Measurements from ENCODE around the gene DHX32. TPM values are rescaled to one million over a fixed set of nuclear protein-coding genes. Genes with fewer than 3 reads are reported as not detected.

DHX32 gene
- total and polyA plus RNA-seq, 2 donors (not counting 1 experiment from before 2014, with no cell fraction given): 5.2 to 12.4 TPM

DNA sequence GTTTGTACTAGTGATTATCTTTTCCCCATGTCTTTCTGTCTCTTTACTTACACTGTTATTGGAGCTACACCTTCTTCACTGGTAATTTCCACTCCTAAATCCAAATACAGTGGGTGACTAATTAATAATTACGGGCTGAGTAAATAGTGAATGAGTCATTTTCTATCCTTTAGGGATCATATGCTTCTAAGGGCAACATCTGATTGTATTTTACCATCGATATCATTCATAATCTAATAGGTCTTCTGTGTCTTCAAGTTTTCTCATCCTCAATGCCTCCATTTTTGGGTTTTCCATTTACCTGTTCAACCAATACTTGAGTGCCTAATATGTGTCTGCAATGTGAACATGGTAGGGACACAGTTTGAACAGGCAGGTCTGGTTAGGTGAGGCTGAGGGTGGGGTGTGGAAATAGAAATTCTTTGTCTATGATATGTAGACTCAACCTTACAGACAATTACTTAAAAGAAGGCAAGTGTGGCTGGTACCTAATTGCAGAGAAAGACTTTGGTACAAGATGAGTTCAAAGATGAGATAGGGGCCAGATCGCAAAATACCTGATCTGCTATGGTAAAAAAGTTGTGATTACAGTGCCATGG lies 5.9 kb upstream of the DHX32 start:
- Histone ChIP-seq H3K4me2 (replicated peaks; ENCODE audit: low read depth, low read length, poor library complexity, severe bottlenecking) (no peak overlapping the region), H3K36me3 (replicated peaks in 1 of 2; ENCODE audit: control extremely low read depth in 1 of 2, control insufficient read depth in 1 of 2, extremely low read depth in 1 of 2, insufficient read depth in 2 of 2, low read length in 1 of 2) (peaks cover 0 to 5% of the 10 kb centered on the region in 2 experiments), H3K9ac (ENCODE audit: low read length) (no peak overlapping the region), H3K27ac (ENCODE audit: low read length in 2 of 2) (no peak overlapping the region), H3K4me1 (ENCODE audit: control insufficient read depth in 2 of 2, insufficient read depth in 2 of 2, low read length in 2 of 2) (no peaks in the 10 kb centered on the region), H3K9me3 (ENCODE audit: control extremely low read depth in 1 of 3, control insufficient read depth in 2 of 3, insufficient read depth in 1 of 3, low read length in 2 of 3) (no peaks in the 10 kb centered on the region), H3K27me3 (replicated peaks in 1 of 4; ENCODE audit: control extremely low read depth in 1 of 4, control insufficient read depth in 3 of 4, insufficient read depth in 4 of 4, low read length in 3 of 4) (no peaks in the 10 kb centered on the region), H3K79me2 (ENCODE audit: control insufficient read depth, insufficient read depth, low read length) (no peaks in the 10 kb centered on the region), H2AFZ (ENCODE audit: insufficient read depth, low read depth, low read length, poor library complexity, severe bottlenecking) (no peak overlapping the region), H4K20me1 (ENCODE audit: control insufficient read depth, insufficient read depth, low read length, poor library complexity, severe bottlenecking) (no peaks in the 10 kb centered on the region), H3K4me3 (ENCODE audit: control extremely low read depth in 1 of 5, extremely low read depth in 1 of 5, insufficient read depth in 1 of 5, low read depth in 2 of 5, low read length in 4 of 5) (no peak overlapping the region)
- Mint-ChIP-seq H3K27me3 (no peaks in the 10 kb centered on the region), H3K4me3 (no peak overlapping the region), H3K4me1 (no peaks in the 10 kb centered on the region), H3K27ac (no peak overlapping the region), H3K9me3 (ENCODE audit: insufficient read depth) (no peaks in the 10 kb centered on the region)
- intact Hi-C loops (cut with micrococcal nuclease): no loop called here
- DNase-seq (no peak), ATAC-seq (ENCODE audit: low read depth) (no peak)
- 80% methylated on average over 1 of the region's 3 CpGs for WGBS (ENCODE audit: insufficient coverage)
- POLR2A ChIA-PET: no interaction called here
- CTCF ChIA-PET: no interaction called here
- TF ChIP-seq, protein P1, sequence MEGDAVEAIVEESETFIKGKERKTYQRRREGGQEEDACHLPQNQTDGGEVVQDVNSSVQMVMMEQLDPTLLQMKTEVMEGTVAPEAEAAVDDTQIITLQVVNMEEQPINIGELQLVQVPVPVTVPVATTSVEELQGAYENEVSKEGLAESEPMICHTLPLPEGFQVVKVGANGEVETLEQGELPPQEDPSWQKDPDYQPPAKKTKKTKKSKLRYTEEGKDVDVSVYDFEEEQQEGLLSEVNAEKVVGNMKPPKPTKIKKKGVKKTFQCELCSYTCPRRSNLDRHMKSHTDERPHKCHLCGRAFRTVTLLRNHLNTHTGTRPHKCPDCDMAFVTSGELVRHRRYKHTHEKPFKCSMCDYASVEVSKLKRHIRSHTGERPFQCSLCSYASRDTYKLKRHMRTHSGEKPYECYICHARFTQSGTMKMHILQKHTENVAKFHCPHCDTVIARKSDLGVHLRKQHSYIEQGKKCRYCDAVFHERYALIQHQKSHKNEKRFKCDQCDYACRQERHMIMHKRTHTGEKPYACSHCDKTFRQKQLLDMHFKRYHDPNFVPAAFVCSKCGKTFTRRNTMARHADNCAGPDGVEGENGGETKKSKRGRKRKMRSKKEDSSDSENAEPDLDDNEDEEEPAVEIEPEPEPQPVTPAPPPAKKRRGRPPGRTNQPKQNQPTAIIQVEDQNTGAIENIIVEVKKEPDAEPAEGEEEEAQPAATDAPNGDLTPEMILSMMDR (IDR thresholded peaks at IDR 0.05): no peak
- TF ChIP-seq EZH2 (IDR thresholded peaks at IDR 0.05; ENCODE audit: borderline replicate concordance, insufficient read depth, low read depth, low read length, poor library complexity, severe bottlenecking): no peak

DNA sequence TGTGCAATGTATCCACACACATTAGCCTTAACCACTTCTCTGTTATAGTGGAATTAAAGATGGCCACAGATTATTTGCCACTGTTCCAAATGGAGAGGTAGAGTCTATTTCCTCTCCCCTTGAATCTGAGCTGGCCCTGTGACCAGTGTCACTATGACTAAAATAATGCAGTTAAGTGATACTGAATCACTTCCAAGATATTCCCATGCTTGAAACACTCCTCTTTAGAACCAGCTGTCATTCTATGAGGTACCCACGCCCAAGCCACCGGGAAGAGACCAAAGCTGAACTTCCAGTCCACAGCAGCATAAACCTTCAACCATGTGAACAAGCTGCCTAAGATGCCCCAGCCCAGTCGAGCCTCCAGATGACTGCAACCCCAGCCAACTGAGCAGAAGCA lies 2.1 kb upstream of the DHX32 start:
- H3K4me3 ChIP-seq (ENCODE audit: control extremely low read depth in 1 of 5, extremely low read depth in 1 of 5, insufficient read depth in 1 of 5, low read depth in 2 of 5, low read length in 4 of 5): no peak overlapping the region
- CTCF ChIA-PET: interaction anchor here (0.6 to 1.4 kb wide), 3 partner anchors 14 to 99 kb away, joined by 3 read pairs; no protein-coding TSS in a partner anchor
- H3K4me1 Mint-ChIP-seq: no peaks in the 10 kb centered on the region
- no peak overlapping the region for H3K9ac ChIP-seq (ENCODE audit: low read length)
- H3K36me3 ChIP-seq (replicated peaks in 1 of 2; ENCODE audit: control extremely low read depth in 1 of 2, control insufficient read depth in 1 of 2, extremely low read depth in 1 of 2, insufficient read depth in 2 of 2, low read length in 1 of 2): peaks cover 0 to 5% of the 10 kb centered on the region in 2 experiments
- no peaks in the 10 kb centered on the region for H3K79me2 ChIP-seq (ENCODE audit: control insufficient read depth, insufficient read depth, low read length)
- no peaks in the 10 kb centered on the region for H4K20me1 ChIP-seq (ENCODE audit: control insufficient read depth, insufficient read depth, low read length, poor library complexity, severe bottlenecking)
- H2AFZ ChIP-seq (ENCODE audit: insufficient read depth, low read depth, low read length, poor library complexity, severe bottlenecking): no peak overlapping the region
- H3K4me1 ChIP-seq (ENCODE audit: control insufficient read depth in 2 of 2, insufficient read depth in 2 of 2, low read length in 2 of 2): no peaks in the 10 kb centered on the region
- H3K27me3 ChIP-seq (replicated peaks in 1 of 4; ENCODE audit: control extremely low read depth in 1 of 4, control insufficient read depth in 3 of 4, insufficient read depth in 4 of 4, low read length in 3 of 4): no peaks in the 10 kb centered on the region
- ATAC-seq (ENCODE audit: low read depth) (no peak), DNase-seq (no peak)
- H3K9me3 ChIP-seq (ENCODE audit: control extremely low read depth in 1 of 3, control insufficient read depth in 2 of 3, insufficient read depth in 1 of 3, low read length in 2 of 3): no peaks in the 10 kb centered on the region
- no peak overlapping the region for H3K27ac Mint-ChIP-seq
- no peak overlapping the region for H3K4me2 ChIP-seq (replicated peaks; ENCODE audit: low read depth, low read length, poor library complexity, severe bottlenecking)
- POLR2A ChIA-PET: no interaction called here
- no peak for TF ChIP-seq EZH2 (IDR thresholded peaks at IDR 0.05; ENCODE audit: borderline replicate concordance, insufficient read depth, low read depth, low read length, poor library complexity, severe bottlenecking)
- TF ChIP-seq, protein P1 (IDR thresholded peaks at IDR 0.05): no peak
- H3K9me3 Mint-ChIP-seq (ENCODE audit: insufficient read depth): peaks cover under 1% of the 10 kb centered on the region
- no peak overlapping the region for H3K4me3 Mint-ChIP-seq
- H3K27me3 Mint-ChIP-seq: no peaks in the 10 kb centered on the region
- 94% methylated on average over 2 of the region's 3 CpGs for WGBS (ENCODE audit: insufficient coverage)
- no peak overlapping the region for H3K27ac ChIP-seq (ENCODE audit: low read length in 2 of 2)
- intact Hi-C loops (cut with micrococcal nuclease): no loop called here
